Stimulated activated CD4-positive, alpha-beta T cell treated with anti-CD3 and anti-CD28 coated beads, Interleukin-15, amount 100 ng/mL, for 48 hours (primary cell): ENCODE measurements around the gene NEU3.
A peak's percentile ranks its signal among the peaks of the same experiment; 100 is the strongest.
"Not testable (repeated sequence)": the region's sequence is repeated elsewhere in the genome, so short reads cannot be mapped to it uniquely, and the experiment has no call there.

Experiments used
- DNase-seq, 2 donors: peaks; one replicate each; pipeline ENCODE4 v3.0.0-alpha.2; 2020; ENCODE audit warnings: low read depth in 2 of 2

The NEU3 gene

GRCh38 chr11:75029836-75030631 is 41.3 kb downstream of the NEU3 start:
- no peak for DNase-seq

GRCh38 chr11:75031224-75031753 is 42.6 kb downstream of the NEU3 start:
- no peak for DNase-seq

- peak; percentile 33 to 70 for DNase-seq
Measured at GRCh38 chr11:75031771-75032549, 43.2 kb downstream of the NEU3 start.

- DNase-seq: no peak
Measured at GRCh38 chr11:75032550-75032935, 43.8 kb downstream of the NEU3 start.

GRCh38 chr11:75033916-75034315 is 45.2 kb downstream of the NEU3 start:
- DNase-seq: no peak

- DNase-seq: no peak
Measured at GRCh38 chr11:75035256-75035655, 46.5 kb downstream of the NEU3 start.

- no peak for DNase-seq
Measured at GRCh38 chr11:75035911-75036565, 47.3 kb downstream of the NEU3 start.

- DNase-seq: no peak
Measured at GRCh38 chr11:75040167-75040770, 51.5 kb downstream of the NEU3 start.

GRCh38 chr11:75041263-75041662 is 52.5 kb downstream of the NEU3 start:
- no peak for DNase-seq

- DNase-seq: not testable (repeated sequence)
Measured at GRCh38 chr11:75041821-75042220, 53.1 kb downstream of the NEU3 start.

GRCh38 chr11:75044381-75045170 is 55.8 kb downstream of the NEU3 start:
- DNase-seq: not testable (repeated sequence)

- not testable (repeated sequence) for DNase-seq
Measured at GRCh38 chr11:75046668-75047067, 57.9 kb downstream of the NEU3 start.

- no peak for DNase-seq
Measured at GRCh38 chr11:75047191-75047590, 58.5 kb downstream of the NEU3 start.

- not testable (repeated sequence) for DNase-seq
Measured at GRCh38 chr11:75049501-75050266, 61.0 kb downstream of the NEU3 start.

- DNase-seq: no peak
Measured at GRCh38 chr11:75050516-75050915, 61.8 kb downstream of the NEU3 start.

- DNase-seq: no peak
Measured at GRCh38 chr11:75051043-75051442, 62.3 kb downstream of the NEU3 start.

- DNase-seq: no peak
Measured at GRCh38 chr11:75052457-75052856, 63.7 kb downstream of the NEU3 start.

GRCh38 chr11:75055511-75055910 is 66.8 kb downstream of the NEU3 start:
- no peak for DNase-seq

- DNase-seq: no peak
Measured at GRCh38 chr11:75056814-75057213, 68.1 kb downstream of the NEU3 start.

- no peak for DNase-seq
Measured at GRCh38 chr11:75059299-75059698, 70.6 kb downstream of the NEU3 start.
